Measurements from ENCODE around the gene PDX1. TPM values are rescaled to one million over a fixed set of nuclear protein-coding genes. Genes with fewer than 3 reads are reported as not detected.

Gene PDX1
- total and polyA plus RNA-seq, 9 of the 15 experiments (the other 6 are each of a cell fraction or from before 2014, with no cell fraction given) = not detected

GRCh38 chr13:27933118-27933517, 13.3 kb downstream of the PDX1 start:
- no TSS peak for BruUV-seq (replicated peaks)
- H3K4me1 ChIP-seq (replicated peaks in 1 of 2; ENCODE audit: control insufficient read depth in 2 of 2, insufficient read depth in 2 of 2, low read length in 2 of 2) = no peaks in the 10 kb centered on the region
- H3K36me3 ChIP-seq (ENCODE audit: control insufficient read depth, insufficient read depth, low read length) = no peaks in the 10 kb centered on the region
- ChIA-PET POLR2A (no interaction called here), CTCF (ENCODE audit: low intra/inter-chr PET ratio) (no interaction called here)
- no peaks in the 10 kb centered on the region for H3K9me3 ChIP-seq (replicated peaks; ENCODE audit: control insufficient read depth, insufficient read depth, low read depth, low read length)
- no peak for TF ChIP-seq MAFK (IDR thresholded peaks at IDR 0.05; ENCODE audit: low read length)
- no peak for TF ChIP-seq U2AF2 (optimal IDR thresholded peaks at IDR 0.05; ENCODE audit: low read depth, low read length)
- no peak for TF ChIP-seq SLC30A9 (CRISPR knock-in tag; IDR thresholded peaks at IDR 0.05)
- TF ChIP-seq RBM39 (optimal IDR thresholded peaks at IDR 0.05; ENCODE audit: low read depth, low read length) = no peak
- TF ChIP-seq ZNF121 (CRISPR knock-in tag; conservative IDR thresholded peaks at IDR 0.05) = no peak
- H3K79me2 ChIP-seq (ENCODE audit: control insufficient read depth, insufficient read depth, low read length) = no peaks in the 10 kb centered on the region
- ATAC-seq (no peak), DNase-seq (ENCODE audit: extremely low read depth in 1 of 4, low spot score in 3 of 4) (no peak), FAIRE-seq (no peak)
- no peaks in the 10 kb centered on the region for H3K9me1 ChIP-seq (ENCODE audit: control insufficient read depth, insufficient read depth, low read length)
- H3K4me2 ChIP-seq (ENCODE audit: insufficient read depth, low read length) = no peak overlapping the region
- no CpG with 5 or more reads among the region's 1 CpG for WGBS (ENCODE audit: insufficient coverage, low coverage, missing lambda C conversion rate)
- H3K27me3 ChIP-seq (ENCODE audit: control insufficient read depth in 2 of 2, insufficient read depth in 2 of 2, low read length in 2 of 2) = peaks cover 0 to 14% of the 10 kb centered on the region in 2 experiments; a peak in 2 of 5 replicates
- intact Hi-C loops (cut with micrococcal nuclease) = no loop called here
- no peak overlapping the region for H2AFZ ChIP-seq (ENCODE audit: low read depth, low read length)
- H3K27ac ChIP-seq (ENCODE audit: extremely low read depth, low read depth, low read length) = no peak overlapping the region
- H4K20me1 ChIP-seq (replicated peaks; ENCODE audit: control insufficient read depth, insufficient read depth, low read length) = no peaks in the 10 kb centered on the region
- H3K4me3 ChIP-seq = no peak overlapping the region
- in situ Hi-C loops (cut with MboI) = no loop called here
- no peak overlapping the region for H3K9ac ChIP-seq (ENCODE audit: insufficient read depth in 1 of 2, low read depth in 2 of 2, low read length in 2 of 2)

- BruUV-seq (replicated peaks) = no TSS peak
These were observed 14.0 kb downstream of the PDX1 start for GRCh38 chr13:27933580-27934328.

More at GRCh38 chr13:27933580-27934328, 14.0 kb downstream of the PDX1 start:
- no peak overlapping the region for H3K4me2 ChIP-seq (ENCODE audit: insufficient read depth, low read length)
- H2AFZ ChIP-seq (ENCODE audit: low read depth, low read length) = no peak overlapping the region
- no peaks in the 10 kb centered on the region for H3K9me1 ChIP-seq (ENCODE audit: control insufficient read depth, insufficient read depth, low read length)
- no peak overlapping the region for H3K9ac ChIP-seq (ENCODE audit: insufficient read depth in 1 of 2, low read depth in 2 of 2, low read length in 2 of 2)
- H3K27me3 ChIP-seq (ENCODE audit: control insufficient read depth in 2 of 2, insufficient read depth in 2 of 2, low read length in 2 of 2) = peaks cover 0 to 7% of the 10 kb centered on the region in 2 experiments; a peak in 2 of 5 replicates
- WGBS (ENCODE audit: insufficient coverage, low coverage, missing lambda C conversion rate) = 0% methylated on average over 2 of the region's 2 CpGs
- in situ Hi-C loops (cut with MboI) (no loop called here), intact Hi-C loops (cut with micrococcal nuclease) (no loop called here)
- DNase-seq (ENCODE audit: extremely low read depth in 1 of 4, low spot score in 3 of 4) (no peak), ATAC-seq (no peak), FAIRE-seq (no peak)
- no peaks in the 10 kb centered on the region for H3K4me1 ChIP-seq (replicated peaks in 1 of 2; ENCODE audit: control insufficient read depth in 2 of 2, insufficient read depth in 2 of 2, low read length in 2 of 2)
- no peaks in the 10 kb centered on the region for H3K36me3 ChIP-seq (ENCODE audit: control insufficient read depth, insufficient read depth, low read length)
- H3K79me2 ChIP-seq (ENCODE audit: control insufficient read depth, insufficient read depth, low read length) = no peaks in the 10 kb centered on the region
- no peaks in the 10 kb centered on the region for H3K9me3 ChIP-seq (replicated peaks; ENCODE audit: control insufficient read depth, insufficient read depth, low read depth, low read length)
- H3K27ac ChIP-seq (ENCODE audit: extremely low read depth, low read depth, low read length) = no peak overlapping the region
- TF ChIP-seq CCAR2 (IDR thresholded peaks at IDR 0.05; ENCODE audit: low read depth, low read length) (no peak), SMARCA4 (IDR thresholded peaks at IDR 0.05) (no peak), ZNF830 (CRISPR knock-in tag; IDR thresholded peaks at IDR 0.05) (no peak), ZNF23 (CRISPR knock-in tag; IDR thresholded peaks at IDR 0.05) (no peak), ZNF778 (CRISPR knock-in tag; IDR thresholded peaks at IDR 0.05) (no peak), ZNF212 (CRISPR knock-in tag; IDR thresholded peaks at IDR 0.05) (no peak), GMEB1 (CRISPR knock-in tag; IDR thresholded peaks at IDR 0.05) (no peak), MAFF (IDR thresholded peaks at IDR 0.05; ENCODE audit: low read length) (no peak)
- ChIA-PET CTCF (ENCODE audit: low intra/inter-chr PET ratio) (no interaction called here), POLR2A (no interaction called here)
- no peaks in the 10 kb centered on the region for H4K20me1 ChIP-seq (replicated peaks; ENCODE audit: control insufficient read depth, insufficient read depth, low read length)
- H3K4me3 ChIP-seq = no peak overlapping the region

All from K562 (cell line).